Endothelial cell of umbilical vein (primary cell): ENCODE results near the gene TPP1. TPM values are rescaled to one million over a fixed set of nuclear protein-coding genes. Genes with fewer than 3 reads are reported as not detected.

ENCODE experiments used
- BruUV-seq: library from RNA; stranded (reverse); fragments of 400-500 nt; replicated peaks from 2 replicates; lab custom pipeline; 2021; lab: Mats Ljungman, UMichigan
- CTCF ChIA-PET: fragments of 300-600, 350-600 bp; sonication (Branson Sonifier 250); formaldehyde crosslinking; loops from one replicate; lab custom pipeline; 2021; ENCODE audit warnings: antibody characterized with exemption, inconsistent platforms; lab: Charles Lee
- POLR2A ChIA-PET: fragments of 300-600, 350-600 bp; sonication (Branson Sonifier 250); formaldehyde crosslinking; loops from one replicate; lab custom pipeline; 2021; ENCODE audit warnings: antibody characterized with exemption, inconsistent platforms; lab: Charles Lee
- DNase-seq: peaks from one replicate; pipeline ENCODE4 v3.0.0-alpha.2; 2011; ENCODE audit warnings: low read depth, low spot score
- FAIRE-seq: peaks from 2 replicates; lab custom pipeline; 2011; peaks lifted over from hg19 to GRCh38; lab: Jason Lieb, UNC
- H2AFZ ChIP-seq: 2 replicates; pipeline ENCODE4 v1.6.0; 2012; ENCODE audit warnings: low read depth, low read length, control low read depth, inconsistent platforms
- H3K27ac ChIP-seq: 2 replicates; pipeline ENCODE4 v1.5.1; 2011; ENCODE audit warnings: low read depth, mild to moderate bottlenecking, control low read depth, low read length, moderate library complexity; ENCODE audit not compliant: insufficient read depth
- H3K27me3 ChIP-seq, 2 experiments: 2 replicates each; pipeline versions ENCODE4 v1.6.0 to v1.6.1; 2011; ENCODE audit warnings: low read length in 2 of 2, mixed read lengths in 1 of 2; ENCODE audit not compliant: control insufficient read depth in 2 of 2, insufficient read depth in 2 of 2
- H3K36me3 ChIP-seq, 2 experiments: 2 replicates in 1 of 2; 3 replicates in 1 of 2; pipeline ENCODE4 v1.5.1; 2011; ENCODE audit warnings: low read length in 2 of 2, mild to moderate bottlenecking in 1 of 2, moderate library complexity in 1 of 2; ENCODE audit not compliant: control insufficient read depth in 2 of 2, insufficient read depth in 2 of 2; ENCODE audit errors: extremely low read depth in 1 of 2
- H3K4me1 ChIP-seq: 3 replicates; pipeline ENCODE4 v1.5.1; 2011; ENCODE audit warnings: mild to moderate bottlenecking, low read length; ENCODE audit not compliant: control insufficient read depth, insufficient read depth; ENCODE audit errors: extremely low read depth
- H3K4me2 ChIP-seq: 2 replicates; pipeline ENCODE4 v1.6.1; 2011; ENCODE audit warnings: low read length, control low read depth, mixed read lengths; ENCODE audit not compliant: insufficient read depth
- H3K4me3 ChIP-seq, 3 experiments: fragments of 200-600 bp in 1 of 3; sonication (generic), shearing (Covaris generic) in 1 of 3; replicated peaks in 1 of 3; 2 replicates each; pipeline ENCODE4 v1.5.1; 2011 to 2016; ENCODE audit warnings: control low read depth in 3 of 3, low read length in 3 of 3, mild to moderate bottlenecking in 2 of 3, inconsistent platforms in 1 of 3, low read depth in 1 of 3, moderate library complexity in 1 of 3; ENCODE audit not compliant: insufficient read depth in 1 of 3
- H3K79me2 ChIP-seq: 2 replicates; pipeline ENCODE4 v1.6.0; 2012; ENCODE audit warnings: low read length, inconsistent platforms; ENCODE audit not compliant: control insufficient read depth, insufficient read depth
- H3K9ac ChIP-seq: replicated peaks from 2 replicates; pipeline ENCODE3; 2011; ENCODE audit warnings: low read length, control low read depth; ENCODE audit not compliant: insufficient read depth; ENCODE audit errors: extremely low read depth
- H3K9me1 ChIP-seq: replicated peaks from 3 replicates; pipeline ENCODE4 v1.6.0; 2011; ENCODE audit warnings: mild to moderate bottlenecking, low read length; ENCODE audit not compliant: control insufficient read depth, insufficient read depth; ENCODE audit errors: extremely low read depth
- H3K9me3 ChIP-seq: replicated peaks from 2 replicates; pipeline ENCODE4 v1.5.1; 2012; ENCODE audit warnings: low read length, inconsistent platforms; ENCODE audit not compliant: control insufficient read depth, insufficient read depth
- H4K20me1 ChIP-seq: replicated peaks from 2 replicates; pipeline ENCODE3; 2011; ENCODE audit warnings: mild to moderate bottlenecking, low read length; ENCODE audit not compliant: control insufficient read depth, insufficient read depth; ENCODE audit errors: extremely low read depth
- EZH2 ChIP-seq: IDR thresholded peaks from 2 replicates; pipeline ENCODE4 v1.6.1; 2012; ENCODE audit warnings: borderline replicate concordance, low read depth, mild to moderate bottlenecking, moderate library complexity, low read length, inconsistent platforms; ENCODE audit not compliant: severe bottlenecking
- FOS ChIP-seq: IDR thresholded peaks from 2 replicates; pipeline ENCODE4 v1.6.1; 2011; ENCODE audit warnings: mild to moderate bottlenecking, low read length, moderate library complexity, borderline replicate concordance; ENCODE audit not compliant: insufficient read depth
- GATA2 ChIP-seq: IDR thresholded peaks from 2 replicates; pipeline ENCODE4 v1.7.0; 2011; ENCODE audit warnings: low read depth, mild to moderate bottlenecking, moderate library complexity, mixed read lengths, low read length; ENCODE audit not compliant: insufficient read length, insufficient read depth
- JUN ChIP-seq: IDR thresholded peaks from 2 replicates; pipeline ENCODE4 v1.6.1; 2011; ENCODE audit warnings: borderline replicate concordance, low read depth; ENCODE audit not compliant: insufficient read length, insufficient read depth
- MYC ChIP-seq: IDR thresholded peaks from one replicate; pipeline ENCODE4 v1.6.1; 2011; ENCODE audit warnings: mild to moderate bottlenecking, low read depth, low read length
- POLR2A ChIP-seq: IDR thresholded peaks from 2 replicates; pipeline ENCODE4 v1.6.1; 2012; ENCODE audit warnings: low read depth, mild to moderate bottlenecking, control low read depth, low read length
- POLR2AphosphoS5 ChIP-seq: IDR thresholded peaks from 2 replicates; pipeline ENCODE4 v1.6.1; 2012; ENCODE audit warnings: low read depth, mild to moderate bottlenecking, control low read depth, low read length, moderate library complexity; ENCODE audit not compliant: insufficient read depth
- dilution Hi-C: fragments of 300-500 bp; cut with MboI; formaldehyde crosslinking; loops from one replicate; pipeline ENCODE4 v1.15.0; 2019; ENCODE audit warnings: low sequenced_read_pairs; ENCODE audit not compliant: extremely low pct_ligation_motif_present
- intact Hi-C: fragments of 100-400 bp; cut with micrococcal nuclease; formaldehyde crosslinking; loops from one replicate; pipeline ENCODE4 v1.10.0; 2022
- polyA plus RNA-seq, 4 experiments: library from polyadenylated mRNA; depleted of rRNA in 3 of 4; stranded (reverse) in 3 of 4; unstranded in 1 of 4; fragments of >200 nt; gene quantifications; 2 replicates each; pipeline versions ENCODE4 v1.2.1 to v1.2.3, GENCODE V29; 2011 to 2012; ENCODE audit warnings: missing spikeins in 1 of 4
- total RNA-seq: library from RNA; stranded (reverse); gene quantifications from 2 replicates; pipeline ENCODE4 v1.2.3, GENCODE V29; 2021
- TF ChIP-seq, protein P1 (sequence below): IDR thresholded peaks from 2 replicates; pipeline ENCODE4 v1.6.1; 2011; ENCODE audit not compliant: insufficient read depth, insufficient read length
- TF ChIP-seq, protein P2 (sequence below), 2 donors: IDR thresholded peaks; 1 replicate in 1 of 2; 2 replicates in 1 of 2; pipeline ENCODE4 v1.5.1; 2011; ENCODE audit warnings: low read length in 2 of 2, mild to moderate bottlenecking in 2 of 2, moderate library complexity in 2 of 2, control low read depth in 1 of 2, inconsistent platforms in 1 of 2, low read depth in 1 of 2; ENCODE audit not compliant: insufficient read depth in 1 of 2; ENCODE audit errors: extremely low read depth in 1 of 2

The TPP1 gene
- total and polyA plus RNA-seq, 2 donors (not counting 3 experiments of a cell fraction or from before 2014, with no cell fraction given) = 124 to 224 TPM

DNA sequence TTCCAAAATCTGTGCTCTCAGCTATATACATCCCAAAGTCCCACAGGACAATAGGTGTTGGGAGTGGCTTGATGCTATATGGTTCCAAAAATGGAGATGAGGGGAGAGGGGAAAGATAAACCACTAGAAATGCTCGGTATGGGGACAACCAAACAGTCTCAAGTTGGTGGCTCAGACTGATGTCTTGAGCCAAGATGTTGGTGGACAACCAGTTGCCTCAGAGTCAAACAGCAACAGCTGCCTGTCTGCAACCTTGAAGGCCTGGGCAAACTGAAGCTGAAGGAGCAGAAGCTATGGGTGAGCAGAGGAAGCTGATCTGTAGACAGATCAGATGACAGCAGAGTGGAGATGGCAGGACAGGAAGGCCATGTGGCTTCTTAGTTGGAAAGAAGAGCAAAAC is 19.8 kb downstream of the TPP1 start:
- no TSS peak for BruUV-seq
- dilution Hi-C loops = no loop called here
- no peaks in the 10 kb centered on the region for H3K27me3 ChIP-seq
- H3K9me1 ChIP-seq = no peaks in the 10 kb centered on the region
- peaks cover 11% of the 10 kb centered on the region for H3K4me1 ChIP-seq
- H3K79me2 ChIP-seq = peaks cover 56% of the 10 kb centered on the region
- FAIRE-seq (no peak), DNase-seq (no peak)
- no peak overlapping the region for H3K4me2 ChIP-seq
- no peak overlapping the region for H3K27ac ChIP-seq
- peaks cover 22 to 25% of the 10 kb centered on the region in 2 experiments for H3K36me3 ChIP-seq
- H3K9ac ChIP-seq = no peak overlapping the region
- H3K4me3 ChIP-seq = no peak overlapping the region
- ChIA-PET CTCF (interaction anchor here (1.5 kb wide), 1 partner anchor 68 kb away, joined by 4 read pairs; no protein-coding TSS in a partner anchor), POLR2A (no interaction called here)
- H3K9me3 ChIP-seq = no peaks in the 10 kb centered on the region
- intact Hi-C loops = no loop called here
- H2AFZ ChIP-seq = no peak overlapping the region
- H4K20me1 ChIP-seq = peaks cover 3% of the 10 kb centered on the region
- TF ChIP-seq POLR2A (no peak), FOS (no peak), GATA2 (no peak)

DNA sequence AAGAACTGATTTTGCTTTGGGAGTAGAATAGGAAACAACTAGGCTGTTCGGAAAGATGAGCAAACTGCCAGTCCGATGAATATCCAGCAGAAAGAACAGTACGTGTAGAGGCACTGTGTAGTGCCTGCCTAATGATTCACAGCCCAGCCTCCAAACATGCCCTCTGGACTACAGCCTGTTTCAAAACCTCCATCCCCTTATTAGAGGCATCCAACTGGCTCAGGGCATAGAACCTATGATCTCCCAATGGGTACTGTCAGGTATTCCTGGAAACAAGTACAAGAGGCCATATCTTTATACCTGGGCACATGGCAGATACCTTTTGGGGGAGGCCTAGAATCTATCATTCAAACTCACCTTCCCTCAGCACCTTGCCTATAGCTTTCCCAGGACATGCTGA is 20.7 kb downstream of the TPP1 start:
- H3K79me2 ChIP-seq = peaks cover 48% of the 10 kb centered on the region
- dilution Hi-C loops (no loop called here), intact Hi-C loops (no loop called here)
- ChIA-PET CTCF (no interaction called here), POLR2A (no interaction called here)
- H3K27me3 ChIP-seq = no peaks in the 10 kb centered on the region
- no peak overlapping the region for H3K27ac ChIP-seq
- no peaks in the 10 kb centered on the region for H3K9me3 ChIP-seq
- TF ChIP-seq, protein P1, sequence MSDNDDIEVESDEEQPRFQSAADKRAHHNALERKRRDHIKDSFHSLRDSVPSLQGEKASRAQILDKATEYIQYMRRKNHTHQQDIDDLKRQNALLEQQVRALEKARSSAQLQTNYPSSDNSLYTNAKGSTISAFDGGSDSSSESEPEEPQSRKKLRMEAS = no peak
- TF ChIP-seq POLR2A (no peak), MYC (no peak), POLR2AphosphoS5 (no peak), FOS (no peak), JUN (no peak), GATA2 (no peak), EZH2 (no peak)
- TF ChIP-seq, protein P2, sequence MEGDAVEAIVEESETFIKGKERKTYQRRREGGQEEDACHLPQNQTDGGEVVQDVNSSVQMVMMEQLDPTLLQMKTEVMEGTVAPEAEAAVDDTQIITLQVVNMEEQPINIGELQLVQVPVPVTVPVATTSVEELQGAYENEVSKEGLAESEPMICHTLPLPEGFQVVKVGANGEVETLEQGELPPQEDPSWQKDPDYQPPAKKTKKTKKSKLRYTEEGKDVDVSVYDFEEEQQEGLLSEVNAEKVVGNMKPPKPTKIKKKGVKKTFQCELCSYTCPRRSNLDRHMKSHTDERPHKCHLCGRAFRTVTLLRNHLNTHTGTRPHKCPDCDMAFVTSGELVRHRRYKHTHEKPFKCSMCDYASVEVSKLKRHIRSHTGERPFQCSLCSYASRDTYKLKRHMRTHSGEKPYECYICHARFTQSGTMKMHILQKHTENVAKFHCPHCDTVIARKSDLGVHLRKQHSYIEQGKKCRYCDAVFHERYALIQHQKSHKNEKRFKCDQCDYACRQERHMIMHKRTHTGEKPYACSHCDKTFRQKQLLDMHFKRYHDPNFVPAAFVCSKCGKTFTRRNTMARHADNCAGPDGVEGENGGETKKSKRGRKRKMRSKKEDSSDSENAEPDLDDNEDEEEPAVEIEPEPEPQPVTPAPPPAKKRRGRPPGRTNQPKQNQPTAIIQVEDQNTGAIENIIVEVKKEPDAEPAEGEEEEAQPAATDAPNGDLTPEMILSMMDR (IDR thresholded peaks at IDR 0.05; ENCODE audit: extremely low read depth in 1 of 2, insufficient read depth in 1 of 2, low read depth in 1 of 2, low read length in 2 of 2) = no peak
- H4K20me1 ChIP-seq = peaks cover 3% of the 10 kb centered on the region
- DNase-seq = no peak
- H3K4me3 ChIP-seq = no peak overlapping the region
- H2AFZ ChIP-seq = no peak overlapping the region
- peaks cover 11% of the 10 kb centered on the region for H3K4me1 ChIP-seq
- no peak for FAIRE-seq
- no peak overlapping the region for H3K9ac ChIP-seq
- peaks cover 22 to 28% of the 10 kb centered on the region in 2 experiments for H3K36me3 ChIP-seq
- H3K9me1 ChIP-seq = no peaks in the 10 kb centered on the region
- H3K4me2 ChIP-seq = no peak overlapping the region
- BruUV-seq = no TSS peak
